Esophagus squamous epithelium (tissue), 4 donors: ENCODE measurements around the gene C2.

Experiments used
- POLR2A ChIP-seq, 4 donors: fragments of 450-650 bp; IDR thresholded peaks; one replicate each; pipeline ENCODE4 v1.6.1; 2017; ENCODE audit warnings: antibody characterized with exemption in 4 of 4, mild to moderate bottlenecking in 4 of 4, moderate library complexity in 3 of 4
- TF ChIP-seq, protein P1 (sequence below), 6 experiments: fragments of 450-650 bp in 4 of 6; fragments of 200-600 bp in 2 of 6; sonication (generic) in 2 of 6; IDR thresholded peaks; one replicate each; pipeline ENCODE4 v1.5.1; 2016 to 2019; ENCODE audit warnings: antibody characterized with exemption in 6 of 6, mild to moderate bottlenecking in 4 of 6, moderate library complexity in 4 of 6

DNA sequence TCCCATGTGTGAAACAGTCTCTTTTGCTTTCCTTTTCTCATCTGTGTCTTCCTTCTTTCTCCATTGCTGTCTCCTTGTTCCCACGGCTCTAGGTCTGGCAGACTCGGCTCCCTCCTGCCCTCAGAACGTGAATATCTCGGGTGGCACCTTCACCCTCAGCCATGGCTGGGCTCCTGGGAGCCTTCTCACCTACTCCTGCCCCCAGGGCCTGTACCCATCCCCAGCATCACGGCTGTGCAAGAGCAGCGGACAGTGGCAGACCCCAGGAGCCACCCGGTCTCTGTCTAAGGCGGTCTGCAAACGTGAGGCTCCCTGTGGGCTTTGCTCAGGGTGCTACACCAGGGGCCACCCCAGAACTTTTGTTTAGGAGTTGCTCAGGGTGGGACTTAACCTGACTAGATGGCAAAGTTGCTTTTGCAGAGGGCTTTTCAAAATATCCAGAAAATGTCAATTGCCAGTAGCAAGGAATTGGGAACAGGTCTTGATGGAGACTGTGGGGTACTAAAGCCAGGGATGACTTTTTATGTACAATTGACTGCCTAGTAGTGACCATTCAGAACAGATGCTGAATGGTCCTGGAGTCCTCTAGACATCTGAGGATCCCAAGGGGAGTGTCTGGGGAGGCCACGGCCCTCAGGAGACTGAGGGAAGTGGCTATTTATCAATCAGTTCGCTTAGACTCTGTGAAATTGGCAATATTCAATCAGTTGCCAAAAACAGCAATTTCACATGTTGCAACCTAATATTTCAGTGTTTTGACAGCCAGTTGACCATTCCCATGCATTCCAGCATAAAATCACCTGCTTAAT is 550 bp downstream of the C2 start:
- TF ChIP-seq, protein P1, sequence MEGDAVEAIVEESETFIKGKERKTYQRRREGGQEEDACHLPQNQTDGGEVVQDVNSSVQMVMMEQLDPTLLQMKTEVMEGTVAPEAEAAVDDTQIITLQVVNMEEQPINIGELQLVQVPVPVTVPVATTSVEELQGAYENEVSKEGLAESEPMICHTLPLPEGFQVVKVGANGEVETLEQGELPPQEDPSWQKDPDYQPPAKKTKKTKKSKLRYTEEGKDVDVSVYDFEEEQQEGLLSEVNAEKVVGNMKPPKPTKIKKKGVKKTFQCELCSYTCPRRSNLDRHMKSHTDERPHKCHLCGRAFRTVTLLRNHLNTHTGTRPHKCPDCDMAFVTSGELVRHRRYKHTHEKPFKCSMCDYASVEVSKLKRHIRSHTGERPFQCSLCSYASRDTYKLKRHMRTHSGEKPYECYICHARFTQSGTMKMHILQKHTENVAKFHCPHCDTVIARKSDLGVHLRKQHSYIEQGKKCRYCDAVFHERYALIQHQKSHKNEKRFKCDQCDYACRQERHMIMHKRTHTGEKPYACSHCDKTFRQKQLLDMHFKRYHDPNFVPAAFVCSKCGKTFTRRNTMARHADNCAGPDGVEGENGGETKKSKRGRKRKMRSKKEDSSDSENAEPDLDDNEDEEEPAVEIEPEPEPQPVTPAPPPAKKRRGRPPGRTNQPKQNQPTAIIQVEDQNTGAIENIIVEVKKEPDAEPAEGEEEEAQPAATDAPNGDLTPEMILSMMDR (IDR thresholded peaks at IDR 0.05) = no peak
- TF ChIP-seq POLR2A (IDR thresholded peaks at IDR 0.05) = no peak
